ENCODE results near the gene FYTTD1.
"Not testable (repeated sequence)": the region's sequence is repeated elsewhere in the genome, so short reads cannot be mapped to it uniquely, and the experiment has no call there.

FYTTD1 gene, protein sequence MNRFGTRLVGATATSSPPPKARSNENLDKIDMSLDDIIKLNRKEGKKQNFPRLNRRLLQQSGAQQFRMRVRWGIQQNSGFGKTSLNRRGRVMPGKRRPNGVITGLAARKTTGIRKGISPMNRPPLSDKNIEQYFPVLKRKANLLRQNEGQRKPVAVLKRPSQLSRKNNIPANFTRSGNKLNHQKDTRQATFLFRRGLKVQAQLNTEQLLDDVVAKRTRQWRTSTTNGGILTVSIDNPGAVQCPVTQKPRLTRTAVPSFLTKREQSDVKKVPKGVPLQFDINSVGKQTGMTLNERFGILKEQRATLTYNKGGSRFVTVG

DNA sequence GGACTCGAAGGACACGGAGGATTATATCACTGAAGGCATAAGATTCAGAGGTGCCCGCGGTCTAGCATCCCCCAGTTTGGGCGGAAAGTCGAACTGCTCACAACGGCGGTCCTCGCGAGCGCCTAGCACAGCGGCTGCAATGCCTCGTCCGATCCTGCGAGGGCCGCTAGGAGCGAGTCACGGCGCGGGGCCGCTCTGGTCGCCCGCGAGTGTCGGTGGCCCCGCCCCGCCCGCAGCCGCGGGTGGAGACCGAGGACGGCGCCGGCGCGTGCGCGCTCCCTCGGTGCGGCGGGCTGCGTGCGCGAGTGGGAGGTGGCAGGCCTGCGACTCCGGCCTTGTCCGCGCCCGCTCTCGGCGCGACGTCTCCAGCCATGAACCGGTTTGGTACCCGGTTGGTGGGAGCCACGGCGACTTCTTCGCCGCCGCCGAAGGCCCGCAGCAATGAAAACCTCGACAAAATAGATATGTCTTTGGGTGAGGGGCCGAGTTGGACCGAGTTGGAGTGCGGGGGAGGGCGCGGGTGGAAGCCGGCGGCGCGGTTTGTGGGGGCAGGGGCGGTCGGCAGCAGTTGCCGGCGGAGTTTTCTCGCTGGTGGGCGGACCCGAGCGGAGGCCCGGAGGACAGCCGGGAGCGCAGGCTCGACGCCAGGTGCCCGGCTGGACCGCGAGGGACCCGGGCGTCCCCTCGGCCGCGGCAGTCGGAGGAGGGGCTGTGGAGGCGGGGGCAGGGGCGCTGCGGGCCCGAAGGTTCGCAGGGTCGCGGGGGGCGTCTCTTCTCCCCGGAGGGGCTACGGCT lies at the start of gene FYTTD1:
Gene FYTTD1 (plus strand): TSS at position 283 of the 795 bp plus-strand sequence. CDS start 89 bp downstream, at position 372.
- H3K4me3 Mint-ChIP-seq = peak within 1 kb of the TSS; percentile 99

DNA sequence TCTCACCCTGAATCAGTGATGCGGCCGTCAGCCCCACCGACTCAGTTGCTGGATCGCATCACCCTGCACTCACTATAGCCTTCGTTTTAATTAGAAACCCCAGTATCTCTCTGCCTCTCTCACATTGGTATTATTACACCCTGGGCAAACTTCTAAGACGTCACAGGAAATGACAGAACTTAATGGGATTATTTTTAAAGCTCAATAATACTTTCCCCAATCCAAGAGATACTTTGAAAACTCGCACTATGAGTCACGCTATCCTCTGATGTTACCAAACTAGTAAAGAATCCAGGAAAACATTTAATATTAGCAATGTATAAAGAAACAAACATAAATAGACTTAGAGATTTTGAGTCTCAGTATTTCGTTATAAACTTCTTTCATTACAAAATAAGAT lies 49.6 kb upstream of the FYTTD1 start:
- H3K27me3 Mint-ChIP-seq = no peaks in the 10 kb centered on the region
- H3K27ac Mint-ChIP-seq = no peak overlapping the region
- H3K9me3 Mint-ChIP-seq = no peaks in the 10 kb centered on the region
- no peak for DNase-seq
- no peak overlapping the region for H3K4me3 Mint-ChIP-seq
- H3K4me1 Mint-ChIP-seq = no peaks in the 10 kb centered on the region
- no peak for ATAC-seq

More for the DNA sequence above, at the start of gene FYTTD1:
- H3K27ac Mint-ChIP-seq = peak within 1 kb of the TSS; percentile 92 to 98
- no peaks in the 10 kb centered on the region for H3K27me3 Mint-ChIP-seq
- ATAC-seq (peak; percentile 91), DNase-seq (peak; percentile 86 to 88)
- H3K4me1 Mint-ChIP-seq = peaks cover 44% of the 10 kb centered on the region
- H3K9me3 Mint-ChIP-seq = no peaks in the 10 kb centered on the region

DNA sequence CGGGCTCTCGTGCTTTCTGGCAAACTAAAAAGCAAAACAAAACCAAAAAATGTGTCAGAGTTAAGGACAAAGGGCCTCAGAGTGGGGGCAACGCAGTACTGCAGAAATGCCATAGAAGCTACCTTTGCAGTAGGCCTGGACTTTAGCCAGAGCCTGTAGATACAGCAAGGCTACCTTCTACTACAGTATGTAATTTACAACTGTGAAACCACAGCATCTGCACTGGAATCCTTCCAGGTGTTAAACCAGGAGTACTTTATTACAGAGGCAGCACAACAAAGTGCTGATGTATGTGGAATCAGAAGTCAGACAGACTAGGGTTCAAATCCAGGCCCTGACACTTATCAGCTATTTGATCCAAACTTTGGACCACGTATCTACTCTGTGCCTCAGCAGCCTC lies 47.8 kb upstream of the FYTTD1 start:
- Mint-ChIP-seq H3K27me3 (no peaks in the 10 kb centered on the region), H3K9me3 (no peaks in the 10 kb centered on the region), H3K27ac (no peak overlapping the region), H3K4me1 (no peaks in the 10 kb centered on the region), H3K4me3 (no peak overlapping the region)
- ATAC-seq = no peak
- DNase-seq = no peak

DNA sequence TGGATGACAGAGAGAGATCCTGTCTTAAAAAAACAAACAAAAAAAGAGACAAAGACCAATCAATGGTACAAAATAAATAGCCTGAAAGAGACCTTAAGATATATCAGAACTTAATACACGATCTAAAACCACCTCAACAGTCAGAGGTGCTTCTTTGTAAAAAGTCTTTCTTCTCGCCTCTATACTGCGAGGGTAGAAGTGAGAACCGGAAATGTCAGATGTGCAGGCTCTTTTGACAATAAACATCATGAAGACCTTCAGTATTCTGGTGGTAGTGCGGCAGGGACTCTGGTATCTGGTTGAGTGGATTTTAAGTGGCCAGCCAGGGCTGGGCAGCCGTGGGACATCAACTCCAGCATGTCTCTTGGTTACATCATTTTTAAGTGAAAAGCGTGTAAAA lies 43.0 kb upstream of the FYTTD1 start:
- Mint-ChIP-seq H3K9me3 (no peaks in the 10 kb centered on the region), H3K4me3 (peak overlapping the region in 1 of 2 donors; percentile 31), H3K27me3 (no peaks in the 10 kb centered on the region), H3K4me1 (peaks cover 7% of the 10 kb centered on the region), H3K27ac (peak overlapping the region; percentile 52 to 54)
- no peak for DNase-seq
- no peak for ATAC-seq

DNA sequence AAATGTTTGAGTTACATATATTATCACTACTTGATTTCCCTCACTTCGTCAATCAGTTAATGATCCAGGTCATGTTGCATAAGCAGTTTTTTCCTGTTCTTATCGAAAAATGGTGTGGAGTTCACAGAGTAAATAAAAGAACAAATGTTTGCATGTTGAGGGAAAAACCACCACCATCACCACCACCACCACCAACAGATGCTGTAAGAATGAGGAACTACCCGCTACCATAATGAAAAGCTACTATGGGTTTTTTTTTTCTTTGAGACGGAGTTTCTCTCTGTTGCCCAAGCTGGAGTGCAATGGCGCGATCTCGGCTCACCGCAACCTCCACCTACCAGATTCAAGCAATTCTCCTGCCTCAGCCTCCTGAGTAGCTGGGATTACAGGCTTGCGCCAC lies 40.5 kb upstream of the FYTTD1 start:
- H3K9me3 Mint-ChIP-seq = no peaks in the 10 kb centered on the region
- no peak overlapping the region for H3K27ac Mint-ChIP-seq
- H3K4me3 Mint-ChIP-seq = no peak overlapping the region
- no peaks in the 10 kb centered on the region for H3K27me3 Mint-ChIP-seq
- ATAC-seq = no peak
- H3K4me1 Mint-ChIP-seq = peaks cover 32% of the 10 kb centered on the region
- DNase-seq = no peak

DNA sequence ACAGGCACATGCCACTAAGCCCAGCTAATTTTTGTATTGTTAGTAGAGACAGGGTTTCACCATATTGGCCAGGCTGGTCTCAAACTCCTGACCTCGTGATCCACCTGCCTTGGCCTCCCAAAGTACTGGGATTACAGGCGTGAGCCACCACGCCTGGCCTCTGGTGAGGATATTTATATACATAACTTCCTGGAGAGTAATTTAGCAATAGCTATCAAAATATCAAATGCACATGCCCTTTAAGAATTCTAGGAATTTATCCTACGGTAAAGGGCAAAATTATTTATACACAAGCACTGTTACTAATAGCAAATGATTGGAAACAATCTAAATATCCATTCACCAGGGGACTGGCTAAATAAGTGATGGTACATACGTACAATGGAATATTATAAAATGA lies 38.7 kb upstream of the FYTTD1 start:
- DNase-seq, ATAC-seq, H3K27ac Mint-ChIP-seq, H3K27me3 Mint-ChIP-seq, H3K4me3 Mint-ChIP-seq, H3K9me3 Mint-ChIP-seq: not testable (repeated sequence)
- peaks cover 36% of the 10 kb centered on the region for H3K4me1 Mint-ChIP-seq

DNA sequence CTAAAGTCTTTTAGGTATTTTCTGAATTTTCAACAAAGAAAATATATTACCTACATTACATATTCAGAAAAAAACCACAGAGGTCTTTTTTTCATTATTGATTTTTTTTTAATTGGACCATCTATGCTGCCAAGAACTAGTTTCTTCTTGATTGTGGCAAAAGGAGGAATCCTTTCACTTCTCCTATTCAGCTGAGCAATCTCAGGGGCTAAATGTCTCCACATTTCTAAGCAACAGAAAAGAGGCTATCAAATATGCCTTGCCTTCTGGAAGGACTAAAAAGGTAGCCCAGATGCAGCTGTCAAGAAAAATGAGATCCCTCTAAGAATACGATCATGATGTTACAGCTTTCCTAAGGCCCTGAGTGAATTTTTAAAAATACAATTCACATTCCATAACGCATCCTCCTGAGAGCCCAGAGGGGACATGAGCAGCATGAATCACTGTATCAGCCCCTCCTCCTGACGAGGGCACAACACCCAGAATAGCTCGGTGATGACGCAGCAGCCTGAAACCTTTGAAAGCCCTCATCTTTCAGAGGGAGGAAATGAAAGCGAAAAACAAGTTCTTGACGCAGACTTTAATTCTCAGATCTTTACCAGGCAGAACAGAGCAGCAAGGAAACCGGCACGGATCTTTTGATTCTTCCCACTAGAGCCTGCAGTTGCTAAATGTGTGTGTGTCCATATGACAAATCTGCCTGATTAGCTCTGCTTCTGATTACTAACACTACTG lies 37.5 kb upstream of the FYTTD1 start:
- DNase-seq (peak; percentile 71 to 85), ATAC-seq (peak; percentile 99)
- Mint-ChIP-seq H3K9me3 (no peaks in the 10 kb centered on the region), H3K27ac (peak overlapping the region; percentile 86 to 89), H3K4me3 (peak overlapping the region; percentile 68 to 74), H3K4me1 (peaks cover 42% of the 10 kb centered on the region), H3K27me3 (no peaks in the 10 kb centered on the region)

DNA sequence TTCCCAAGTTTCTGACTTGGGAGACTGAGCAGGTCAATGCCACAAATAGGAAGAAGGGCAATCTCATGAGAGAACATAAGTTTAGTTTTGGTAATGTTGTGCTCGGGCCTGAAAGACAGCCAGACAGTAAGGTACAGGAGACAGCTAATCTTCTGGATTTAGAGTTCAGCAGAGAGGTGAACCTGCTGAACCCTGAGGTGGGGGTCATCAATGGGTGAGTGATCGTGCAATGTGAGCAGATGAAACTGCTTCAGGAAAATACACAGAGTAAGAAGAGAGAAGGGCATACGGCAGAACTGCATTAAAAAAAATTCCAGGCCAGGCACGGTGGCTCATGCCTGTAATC lies 36.2 kb upstream of the FYTTD1 start:
- no peaks in the 10 kb centered on the region for H3K27me3 Mint-ChIP-seq
- no peak for DNase-seq
- H3K9me3 Mint-ChIP-seq = no peaks in the 10 kb centered on the region
- H3K27ac Mint-ChIP-seq = peak overlapping the region; percentile 79 to 92
- H3K4me3 Mint-ChIP-seq = no peak overlapping the region
- no peak for ATAC-seq
- H3K4me1 Mint-ChIP-seq = peaks cover 42% of the 10 kb centered on the region

DNA sequence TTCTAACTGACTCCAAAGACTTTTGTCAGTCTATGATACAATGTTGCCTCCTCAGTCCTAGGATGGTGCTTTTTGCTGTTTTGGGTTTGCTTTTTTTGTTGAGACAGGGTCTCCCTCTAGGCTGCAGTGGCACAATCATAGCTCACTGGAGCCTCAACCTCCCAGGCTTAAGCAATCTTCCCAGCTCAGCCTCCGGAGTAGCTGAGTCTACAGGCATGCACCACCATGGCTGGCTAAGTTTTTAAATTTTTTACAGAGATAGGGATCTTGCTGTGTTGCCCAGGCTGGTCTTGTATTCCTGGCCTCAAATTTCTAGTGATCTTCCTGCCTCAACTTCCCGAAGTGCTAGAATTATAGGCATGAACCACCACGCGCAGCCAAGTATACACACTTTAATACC lies 35.4 kb upstream of the FYTTD1 start:
- ATAC-seq = no peak
- Mint-ChIP-seq H3K9me3 (no peaks in the 10 kb centered on the region), H3K27me3 (no peaks in the 10 kb centered on the region), H3K4me3 (no peak overlapping the region), H3K4me1 (peaks cover 42% of the 10 kb centered on the region), H3K27ac (no peak overlapping the region)
- DNase-seq = no peak

DNA sequence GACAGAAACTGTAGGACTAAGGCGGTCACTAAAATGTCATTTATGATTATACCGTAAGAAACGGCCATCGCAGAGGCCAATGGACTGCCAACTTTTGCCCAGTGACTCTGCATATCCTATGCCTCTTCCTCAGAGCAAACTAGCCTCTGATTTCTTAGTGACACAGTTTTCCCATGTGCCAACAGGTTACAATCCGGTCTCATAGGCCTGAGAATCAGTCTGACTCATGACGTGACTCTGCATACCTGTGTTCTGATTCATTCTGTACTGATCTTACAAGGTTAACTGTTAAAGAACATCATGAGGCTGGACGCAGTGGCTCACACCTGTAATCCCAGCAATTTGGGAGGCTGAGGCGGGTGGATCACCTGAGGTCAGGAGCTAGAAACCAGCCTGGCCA lies 30.8 kb upstream of the FYTTD1 start:
- peaks cover 12% of the 10 kb centered on the region for H3K4me1 Mint-ChIP-seq
- DNase-seq (no peak), ATAC-seq (no peak)
- peaks cover 8 to 14% of the 10 kb centered on the region in 2 donors for H3K9me3 Mint-ChIP-seq
- no peak overlapping the region for H3K27ac Mint-ChIP-seq
- no peak overlapping the region for H3K4me3 Mint-ChIP-seq
- no peaks in the 10 kb centered on the region for H3K27me3 Mint-ChIP-seq

DNA sequence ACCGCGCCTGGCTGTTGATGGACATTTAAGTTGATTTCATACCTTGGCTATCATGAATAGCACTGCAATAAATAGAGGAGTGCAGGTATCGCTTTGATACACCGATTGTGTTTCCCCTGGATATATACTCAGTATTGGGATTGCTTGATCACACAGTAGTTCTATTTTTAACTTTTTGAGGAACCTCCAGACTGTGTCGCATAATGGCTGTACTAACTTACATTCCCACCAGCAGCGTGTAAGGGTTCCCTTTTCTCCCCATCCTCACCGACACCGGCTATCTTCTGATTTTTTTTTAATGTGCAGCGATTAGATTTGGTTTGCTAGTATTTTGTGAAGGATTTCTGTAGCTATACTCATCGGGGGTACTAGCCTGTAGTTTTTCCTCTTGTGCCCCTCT lies 29.0 kb upstream of the FYTTD1 start:
- Mint-ChIP-seq H3K27ac (no peak overlapping the region), H3K4me1 (peaks cover 6% of the 10 kb centered on the region), H3K27me3 (no peaks in the 10 kb centered on the region), H3K4me3 (no peak overlapping the region), H3K9me3 (peaks cover 8 to 14% of the 10 kb centered on the region in 2 donors)
- ATAC-seq (no peak), DNase-seq (no peak)

DNA sequence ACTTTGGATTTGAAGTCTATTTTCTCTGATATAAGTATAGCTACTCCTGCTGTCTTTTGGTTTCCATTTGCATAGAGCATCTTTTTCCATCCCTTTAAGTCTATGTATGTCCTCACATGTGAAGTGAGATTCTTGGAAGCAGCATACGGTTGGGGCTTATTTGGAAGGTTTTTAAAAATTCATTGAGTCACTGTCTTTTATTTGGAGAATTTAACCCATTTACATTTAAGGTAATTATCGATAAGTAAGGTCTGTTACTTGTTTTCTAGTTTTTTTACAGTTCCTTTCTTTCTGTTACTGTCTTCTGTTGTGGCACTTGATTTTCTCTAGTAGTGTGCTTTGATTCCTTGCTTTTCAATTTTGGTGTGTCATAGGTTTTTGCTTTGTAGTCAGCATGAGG lies 26.9 kb upstream of the FYTTD1 start:
- H3K9me3 Mint-ChIP-seq = peaks cover 8 to 14% of the 10 kb centered on the region in 2 donors
- H3K27me3 Mint-ChIP-seq = no peaks in the 10 kb centered on the region
- H3K4me1 Mint-ChIP-seq = no peaks in the 10 kb centered on the region
- no peak overlapping the region for H3K27ac Mint-ChIP-seq
- ATAC-seq = no peak
- H3K4me3 Mint-ChIP-seq = no peak overlapping the region
- DNase-seq = no peak

DNA sequence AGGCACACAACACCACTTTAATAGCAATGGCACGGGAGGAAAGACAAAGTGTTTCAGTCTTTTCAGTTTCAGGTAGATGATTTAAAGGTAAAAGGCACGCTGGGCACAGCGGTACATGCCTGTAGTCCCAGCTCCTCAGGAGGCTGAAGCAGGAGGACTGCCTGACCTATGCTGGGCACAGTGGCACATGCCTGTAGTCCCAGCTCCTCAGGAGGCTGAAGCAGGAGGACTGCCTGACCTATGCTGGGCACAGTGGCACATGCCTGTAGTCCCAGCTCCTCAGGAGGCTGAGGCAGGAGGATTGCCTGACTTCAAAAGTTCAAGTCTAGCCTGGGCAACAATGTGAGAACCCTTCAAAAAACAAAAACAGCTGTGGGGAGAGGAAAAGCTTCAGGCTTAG lies 21.8 kb upstream of the FYTTD1 start:
- H3K27ac Mint-ChIP-seq, H3K9me3 Mint-ChIP-seq, ATAC-seq, H3K27me3 Mint-ChIP-seq, DNase-seq, H3K4me3 Mint-ChIP-seq: not testable (repeated sequence)
- H3K4me1 Mint-ChIP-seq = peaks cover 29% of the 10 kb centered on the region

DNA sequence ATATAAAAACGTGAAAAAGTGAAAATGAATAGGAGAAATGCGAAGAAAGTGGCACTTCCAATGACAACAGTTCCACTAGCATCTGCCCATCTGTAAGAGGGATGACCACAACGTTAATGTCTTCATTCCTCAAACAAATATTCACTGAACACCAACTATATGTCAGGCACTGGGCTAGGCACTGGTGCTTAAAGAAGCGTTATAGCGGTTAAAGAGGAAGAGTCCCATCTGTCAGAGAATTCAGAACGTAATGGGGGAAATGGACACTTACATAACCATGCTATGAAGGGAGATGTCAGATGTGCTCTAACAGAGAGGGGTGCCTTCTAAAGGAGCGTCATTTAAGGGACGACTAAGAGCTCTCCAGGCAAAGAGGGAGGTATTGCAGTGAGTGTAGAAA lies 21.2 kb upstream of the FYTTD1 start:
- DNase-seq = no peak
- ATAC-seq = no peak
- H3K27ac Mint-ChIP-seq = peak overlapping the region in 1 of 2 donors; percentile 1
- H3K4me3 Mint-ChIP-seq = no peak overlapping the region
- peaks cover 29% of the 10 kb centered on the region for H3K4me1 Mint-ChIP-seq
- no peaks in the 10 kb centered on the region for H3K9me3 Mint-ChIP-seq
- no peaks in the 10 kb centered on the region for H3K27me3 Mint-ChIP-seq

DNA sequence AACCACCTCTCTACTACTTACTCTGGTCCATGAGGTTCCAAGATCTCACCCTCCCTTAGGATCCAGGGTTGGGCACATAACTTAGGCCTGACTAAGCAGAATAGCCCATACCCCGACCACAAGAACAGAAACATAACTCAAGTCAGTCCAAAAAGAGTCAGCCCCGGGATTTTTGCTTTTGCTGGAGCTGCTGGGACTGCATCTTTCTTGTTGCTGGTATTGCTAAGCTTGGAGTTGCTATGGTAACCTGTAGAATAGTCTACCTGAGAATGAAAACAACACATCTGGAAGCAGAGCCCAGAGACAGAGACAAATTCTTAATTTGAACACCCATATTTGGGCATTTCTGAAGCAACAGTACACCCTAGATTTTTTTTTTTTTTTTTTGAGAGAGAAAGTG lies 19.5 kb upstream of the FYTTD1 start:
- Mint-ChIP-seq H3K4me3 (no peak overlapping the region), H3K27ac (no peak overlapping the region), H3K9me3 (no peaks in the 10 kb centered on the region), H3K27me3 (no peaks in the 10 kb centered on the region), H3K4me1 (peaks cover 45% of the 10 kb centered on the region)
- ATAC-seq = peak; percentile 35
- DNase-seq = no peak

DNA sequence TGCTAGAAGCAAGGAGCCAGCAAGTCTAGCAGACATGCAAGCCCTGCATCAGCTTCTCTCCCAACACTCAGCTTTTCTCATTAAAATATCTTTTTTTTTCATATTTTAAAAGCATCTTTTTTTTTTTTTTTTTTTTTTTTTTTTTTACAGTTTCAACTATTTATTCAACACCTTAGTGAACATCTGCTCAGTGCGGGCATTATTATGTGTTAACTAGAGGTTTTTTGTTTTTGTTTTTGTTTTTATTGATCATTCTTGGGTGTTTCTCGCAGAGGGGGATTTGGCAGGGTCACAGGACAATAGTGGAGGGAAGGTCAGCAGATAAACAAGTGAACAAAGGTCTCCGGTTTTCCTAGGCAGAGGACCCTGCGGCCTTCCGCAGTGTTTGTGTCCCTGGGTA lies 18.9 kb upstream of the FYTTD1 start:
- peaks cover 51% of the 10 kb centered on the region for H3K4me1 Mint-ChIP-seq
- ATAC-seq, H3K27ac Mint-ChIP-seq, H3K9me3 Mint-ChIP-seq, DNase-seq, H3K4me3 Mint-ChIP-seq, H3K27me3 Mint-ChIP-seq: not testable (repeated sequence)

All from stimulated activated naive CD8-positive, alpha-beta T cell treated with anti-CD3 and anti-CD28 coated beads, Interleukin-15, amount 100 ng/mL, for 72 hours (primary cell).